Vagina (tissue), 2 donors: ENCODE measurements around the gene PTPA. TPM values are rescaled to one million over a fixed set of nuclear protein-coding genes. Genes with fewer than 3 reads are reported as not detected.

ENCODE experiments used
- DNase-seq, 2 donors: peaks; one replicate each; pipeline ENCODE4 v3.0.0-alpha.2; 2017; ENCODE audit errors: extremely low spot score in 2 of 2
- H3K27ac ChIP-seq: fragments of 200-600 bp; sonication (generic); one replicate; pipeline ENCODE4 v1.5.1; 2019
- H3K27me3 ChIP-seq: fragments of 200-600 bp; sonication (generic); one replicate; pipeline ENCODE4 v1.5.1; 2019
- H3K36me3 ChIP-seq, 2 donors: fragments of 200-600 bp; sonication (generic); one replicate each; pipeline ENCODE4 v1.5.1; 2017 to 2019
- H3K4me1 ChIP-seq: fragments of 200-600 bp; sonication (generic); one replicate; pipeline ENCODE4 v1.5.1; 2019
- H3K4me3 ChIP-seq, 2 donors: fragments of 200-600 bp; sonication (generic); 1 replicate in 1 of 2; 2 replicates in 1 of 2; pipeline ENCODE4 v1.5.1; 2016 to 2019
- H3K9me3 ChIP-seq: fragments of 200-600 bp; sonication (generic); one replicate; pipeline ENCODE4 v1.5.1; 2019
- CTCF ChIP-seq, 3 experiments: fragments of 450-650 bp in 2 of 3; fragments of 200-600 bp in 1 of 3; sonication (generic) in 1 of 3; IDR thresholded peaks; one replicate each; pipeline ENCODE4 v1.5.1; 2017 to 2019; ENCODE audit warnings: antibody characterized with exemption in 3 of 3, mild to moderate bottlenecking in 2 of 3, moderate library complexity in 2 of 3
- POLR2A ChIP-seq, 2 donors: fragments of 450-650 bp; IDR thresholded peaks; one replicate each; pipeline ENCODE4 v1.6.1; 2017; ENCODE audit warnings: antibody characterized with exemption in 2 of 2, mild to moderate bottlenecking in 2 of 2, moderate library complexity in 2 of 2
- POLR2AphosphoS5 ChIP-seq, 2 donors: sonication (generic); formaldehyde crosslinking; IDR thresholded peaks; one replicate each; pipeline ENCODE4 v1.9.0; 2017; ENCODE audit warnings: antibody characterized with exemption in 2 of 2, mild to moderate bottlenecking in 2 of 2, low read depth in 1 of 2; ENCODE audit not compliant: insufficient read depth in 1 of 2
- intact Hi-C: fragments of 100-400 bp; cut with DNase I; formaldehyde crosslinking; loops from one replicate; pipeline ENCODE4 v1.15.1; 2023
- total RNA-seq: library from RNA; depleted of rRNA; stranded (reverse); fragments of >200 nt; gene quantifications from one replicate; pipeline ENCODE4 v1.2.3, GENCODE V29; 2016

The PTPA gene
- total RNA-seq, 1 donor from 2014 or later, result 46.2 TPM

- intact Hi-C loops, result no loop called here
- Histone ChIP-seq H3K27me3 (no peaks in the 10 kb centered on the region), H3K4me3 (no peak overlapping the region), H3K36me3 (no peaks in the 10 kb centered on the region), H3K9me3 (no peaks in the 10 kb centered on the region), H3K27ac (peak overlapping the region; percentile 91), H3K4me1 (peaks cover 51% of the 10 kb centered on the region)
- TF ChIP-seq CTCF (IDR thresholded peaks at IDR 0.05), result no peak
- DNase-seq, result no peak
These were observed 54.0 kb downstream of the PTPA start for GRCh38 chr9:129165198-129165597.

GRCh38 chr9:129166623-129167557, 55.7 kb downstream of the PTPA start:
- Histone ChIP-seq H3K4me1 (peaks cover 51% of the 10 kb centered on the region), H3K9me3 (no peaks in the 10 kb centered on the region), H3K27me3 (no peaks in the 10 kb centered on the region), H3K27ac (peak overlapping the region; percentile 91), H3K4me3 (peak overlapping the region; percentile 5 to 22), H3K36me3 (no peaks in the 10 kb centered on the region)
- no peak for DNase-seq
- intact Hi-C loops, result no loop called here
- TF ChIP-seq POLR2AphosphoS5 (IDR thresholded peaks at IDR 0.05; ENCODE audit: insufficient read depth in 1 of 2, low read depth in 1 of 2) (peak in 1 of 2 donors; percentile 59), CTCF (IDR thresholded peaks at IDR 0.05) (no peak)

GRCh38 chr9:129170229-129170628, 59.0 kb downstream of the PTPA start:
- intact Hi-C loops, result loop anchor here (10.0 kb wide), 1 partner anchor 85 kb away; no protein-coding TSS in a partner anchor
- Histone ChIP-seq H3K27me3 (no peaks in the 10 kb centered on the region), H3K36me3 (no peaks in the 10 kb centered on the region), H3K27ac (peak overlapping the region; percentile 37), H3K4me3 (no peak overlapping the region), H3K9me3 (no peaks in the 10 kb centered on the region), H3K4me1 (peaks cover 49% of the 10 kb centered on the region)
- no peak for TF ChIP-seq POLR2AphosphoS5 (IDR thresholded peaks at IDR 0.05; ENCODE audit: insufficient read depth in 1 of 2, low read depth in 1 of 2)
- no peak for TF ChIP-seq CTCF (IDR thresholded peaks at IDR 0.05)
- TF ChIP-seq POLR2A (IDR thresholded peaks at IDR 0.05), result no peak
- no peak for DNase-seq

GRCh38 chr9:129171993-129172751, 61.0 kb downstream of the PTPA start:
- Histone ChIP-seq H3K9me3 (no peaks in the 10 kb centered on the region), H3K4me3 (no peak overlapping the region), H3K36me3 (no peaks in the 10 kb centered on the region), H3K27me3 (no peaks in the 10 kb centered on the region), H3K27ac (peak overlapping the region; percentile 99), H3K4me1 (peaks cover 38% of the 10 kb centered on the region)
- intact Hi-C loops, result loop anchor here (10.0 kb wide), 1 partner anchor 83 kb away; no protein-coding TSS in a partner anchor
- no peak for TF ChIP-seq POLR2AphosphoS5 (IDR thresholded peaks at IDR 0.05; ENCODE audit: insufficient read depth in 1 of 2, low read depth in 1 of 2)
- no peak for TF ChIP-seq POLR2A (IDR thresholded peaks at IDR 0.05)
- TF ChIP-seq CTCF (IDR thresholded peaks at IDR 0.05), result no peak
- DNase-seq, result no peak
